ENCODE results near the gene PLD4.

GRCh38 chr14:104888489-104889374 lies 35.9 kb upstream of the PLD4 start:
- TF ChIP-seq, protein P1, sequence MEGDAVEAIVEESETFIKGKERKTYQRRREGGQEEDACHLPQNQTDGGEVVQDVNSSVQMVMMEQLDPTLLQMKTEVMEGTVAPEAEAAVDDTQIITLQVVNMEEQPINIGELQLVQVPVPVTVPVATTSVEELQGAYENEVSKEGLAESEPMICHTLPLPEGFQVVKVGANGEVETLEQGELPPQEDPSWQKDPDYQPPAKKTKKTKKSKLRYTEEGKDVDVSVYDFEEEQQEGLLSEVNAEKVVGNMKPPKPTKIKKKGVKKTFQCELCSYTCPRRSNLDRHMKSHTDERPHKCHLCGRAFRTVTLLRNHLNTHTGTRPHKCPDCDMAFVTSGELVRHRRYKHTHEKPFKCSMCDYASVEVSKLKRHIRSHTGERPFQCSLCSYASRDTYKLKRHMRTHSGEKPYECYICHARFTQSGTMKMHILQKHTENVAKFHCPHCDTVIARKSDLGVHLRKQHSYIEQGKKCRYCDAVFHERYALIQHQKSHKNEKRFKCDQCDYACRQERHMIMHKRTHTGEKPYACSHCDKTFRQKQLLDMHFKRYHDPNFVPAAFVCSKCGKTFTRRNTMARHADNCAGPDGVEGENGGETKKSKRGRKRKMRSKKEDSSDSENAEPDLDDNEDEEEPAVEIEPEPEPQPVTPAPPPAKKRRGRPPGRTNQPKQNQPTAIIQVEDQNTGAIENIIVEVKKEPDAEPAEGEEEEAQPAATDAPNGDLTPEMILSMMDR (conservative IDR thresholded peaks at IDR 0.05 in 1 of 2, IDR thresholded peaks at IDR 0.05 in 1 of 2; ENCODE audit: low read depth in 1 of 2, low read length in 2 of 2), result no peak
- TF ChIP-seq EZH2 (IDR thresholded peaks at IDR 0.05; ENCODE audit: low read length, missing control alignments), result no peak

Data from fibroblast of lung (primary cell).